K562 (cell line): ENCODE results near the gene CCL5. TPM values are rescaled to one million over a fixed set of nuclear protein-coding genes. Genes with fewer than 3 reads are reported as not detected.

Experiments used
- ATAC-seq: fragments of 200-7000 bp; cut with Tn5 transposase; 3 replicates; pipeline ENCODE4 v1.9.1; 2020; ENCODE audit warnings: moderate library complexity
- BruUV-seq: library from RNA; stranded (reverse); fragments of 400-500 nt; replicated peaks from 2 replicates; lab custom pipeline; 2021; lab: Mats Ljungman, UMichigan
- CTCF ChIA-PET: fragments of 300-600 bp; formaldehyde crosslinking; extraction: SDS; loops from one replicate; lab custom pipeline; 2021; ENCODE audit warnings: low intra/inter-chr PET ratio; lab: Yijun Ruan, JAX
- POLR2A ChIA-PET: fragments of 300-600, 350-650 bp; sonication (Branson Sonifier 250); formaldehyde crosslinking; extraction: SDS; loops from one replicate; lab custom pipeline; 2021; ENCODE audit warnings: antibody characterized with exemption, inconsistent platforms; lab: Yijun Ruan, JAX
- DNase-seq, 4 experiments: peaks; one replicate each; pipeline versions ENCODE4 v3.0.0 to v3.0.0-alpha.2; 2011 to 2018; ENCODE audit warnings: low spot score in 3 of 4, mixed read lengths in 3 of 4; ENCODE audit errors: extremely low read depth in 1 of 4
- FAIRE-seq: peaks from 2 replicates; lab custom pipeline; 2011; peaks lifted over from hg19 to GRCh38; lab: Jason Lieb, UNC
- H2AFZ ChIP-seq: 2 replicates; pipeline ENCODE4 v1.6.0; 2011; ENCODE audit warnings: low read depth, low read length, control low read depth, inconsistent platforms
- H3K27ac ChIP-seq: fragments of 200-600 bp; 3 replicates; pipeline ENCODE4 v1.8.0; 2011; ENCODE audit warnings: low read depth, mild to moderate bottlenecking, control low read depth, inconsistent platforms, low read length, moderate library complexity, mixed read lengths; ENCODE audit errors: extremely low read depth
- H3K27me3 ChIP-seq, 2 experiments: fragments of 300-600 bp in 1 of 2; 2 replicates in 1 of 2; 3 replicates in 1 of 2; pipeline versions ENCODE4 v1.6.0 to v1.8.0; 2011; ENCODE audit warnings: inconsistent platforms in 2 of 2, low read length in 2 of 2, mild to moderate bottlenecking in 1 of 2, mixed read lengths in 1 of 2, moderate library complexity in 1 of 2; ENCODE audit not compliant: control insufficient read depth in 2 of 2, insufficient read depth in 2 of 2
- H3K36me3 ChIP-seq: fragments of 300-600 bp; 3 replicates; pipeline ENCODE4 v1.8.0; 2011; ENCODE audit warnings: mild to moderate bottlenecking, low read length, inconsistent platforms; ENCODE audit not compliant: control insufficient read depth, insufficient read depth
- H3K4me1 ChIP-seq, 2 experiments: fragments of 200-600 bp in 1 of 2; replicated peaks in 1 of 2; 2 replicates in 1 of 2; 3 replicates in 1 of 2; pipeline versions ENCODE4 v1.5.1 to v1.8.0; 2011; ENCODE audit warnings: inconsistent platforms in 2 of 2, low read length in 2 of 2, mild to moderate bottlenecking in 1 of 2, mixed read lengths in 1 of 2, moderate library complexity in 1 of 2; ENCODE audit not compliant: control insufficient read depth in 2 of 2, insufficient read depth in 2 of 2
- H3K4me2 ChIP-seq: 2 replicates; pipeline ENCODE4 v1.6.1; 2011; ENCODE audit warnings: low read length, control low read depth, inconsistent platforms, mixed read lengths; ENCODE audit not compliant: insufficient read depth
- H3K4me3 ChIP-seq: fragments of 200-600 bp; sonication (generic), shearing (Covaris generic); 2 replicates; pipeline ENCODE4 v1.5.1; 2016; ENCODE audit warnings: control low read depth, inconsistent platforms
- H3K79me2 ChIP-seq: fragments of 200-600 bp; 3 replicates; pipeline ENCODE4 v1.8.0; 2011; ENCODE audit warnings: low read length, inconsistent platforms; ENCODE audit not compliant: control insufficient read depth, insufficient read depth
- H3K9ac ChIP-seq, 2 experiments: 2 replicates each; pipeline versions ENCODE4 v1.6.0 to v1.6.1; 2011; ENCODE audit warnings: low read depth in 2 of 2, low read length in 2 of 2, control low read depth in 1 of 2, inconsistent platforms in 1 of 2, mild to moderate bottlenecking in 1 of 2, mixed read lengths in 1 of 2; ENCODE audit not compliant: insufficient read depth in 1 of 2
- H3K9me1 ChIP-seq: one replicate; pipeline ENCODE4 v1.6.0; 2011; ENCODE audit warnings: inconsistent platforms, mild to moderate bottlenecking, low read length, moderate library complexity; ENCODE audit not compliant: control insufficient read depth, insufficient read depth
- H3K9me3 ChIP-seq: replicated peaks from 2 replicates; pipeline ENCODE4 v1.5.1; 2011; ENCODE audit warnings: low read depth, low read length, inconsistent platforms; ENCODE audit not compliant: control insufficient read depth, insufficient read depth
- H4K20me1 ChIP-seq: replicated peaks from 2 replicates; pipeline ENCODE4 v1.6.1; 2011; ENCODE audit warnings: low read length, inconsistent platforms, mixed read lengths; ENCODE audit not compliant: control insufficient read depth, insufficient read depth
- BDP1 ChIP-seq: IDR thresholded peaks from 3 replicates; pipeline ENCODE4 v1.6.1; 2011; ENCODE audit not compliant: insufficient read length, insufficient read depth
- FOXK1 ChIP-seq: sonication (generic); formaldehyde crosslinking; IDR thresholded peaks from 2 replicates; pipeline ENCODE4 v1.8.0; 2022; ENCODE audit warnings: missing genetic modification reagents, mild to moderate bottlenecking, borderline replicate concordance
- GATAD2A ChIP-seq: fragments of 450-650 bp; IDR thresholded peaks from 2 replicates; pipeline ENCODE4 v1.6.1; 2017
- NBN ChIP-seq: fragments of 450-650 bp; IDR thresholded peaks from 2 replicates; pipeline ENCODE4 v1.6.1; 2016; ENCODE audit warnings: low read depth, mild to moderate bottlenecking
- NKRF ChIP-seq: fragments of 450-650 bp; IDR thresholded peaks from 2 replicates; pipeline ENCODE4 v1.6.1; 2016; ENCODE audit warnings: borderline replicate concordance
- NR3C1 ChIP-seq: sonication (generic); formaldehyde crosslinking; IDR thresholded peaks from 2 replicates; pipeline ENCODE4 v1.8.1; 2022; ENCODE audit warnings: missing genetic modification reagents
- RNF219 ChIP-seq: fragments of 250-450 bp; sonication (Bioruptor Pico); IDR thresholded peaks from 2 replicates; pipeline ENCODE4 v1.5.0; 2022; ENCODE audit warnings: mild to moderate bottlenecking
- SMAD4 ChIP-seq: fragments of 250-450 bp; sonication (Bioruptor Pico); conservative IDR thresholded peaks from 2 replicates; pipeline ENCODE4 v1.8.0; 2021; ENCODE audit warnings: inconsistent platforms, mild to moderate bottlenecking, moderate library complexity
- SMARCA5 ChIP-seq: fragments of 450-650 bp; IDR thresholded peaks from 2 replicates; pipeline ENCODE4 v1.6.1; 2016
- ZNF407 ChIP-seq: fragments of 450-650 bp; IDR thresholded peaks from 2 replicates; pipeline ENCODE4 v1.6.1; 2016; ENCODE audit warnings: low read depth
- ZSCAN29 ChIP-seq: fragments of 450-650 bp; IDR thresholded peaks from 2 replicates; pipeline ENCODE4 v1.6.1; 2017
- WGBS: fragments of 100-300 bp; shearing (Covaris generic); methylation state at CpG from one replicate; pipeline ENCODE4 v1.1.6; 2016; ENCODE audit warnings: low coverage, mixed read lengths; ENCODE audit not compliant: insufficient coverage; ENCODE audit errors: missing lambda C conversion rate; 5-methylcytosine and 5-hydroxymethylcytosine counted together
- in situ Hi-C: fragments of 300-500 bp; cut with MboI; formaldehyde crosslinking; loops from 4 replicates; pipeline ENCODE4 v1.15.0; 2018; ENCODE audit warnings: inconsistent platforms, mixed read lengths
- intact Hi-C: fragments of 100-400 bp; cut with micrococcal nuclease; formaldehyde crosslinking; loops from 2 replicates; pipeline ENCODE4 v1.14.2; 2022
- polyA plus RNA-seq, 8 experiments: library from polyadenylated mRNA; depleted of rRNA in 4 of 8; stranded (reverse) in 5 of 8; unstranded in 3 of 8; fragments of >200 nt; fragmentation: Nextera tagmentation in 2 of 8; fragmentation: Illumina TruSeq in 1 of 8; extraction: Ambion mirVana in 2 of 8; extraction: Trizol in 1 of 8; gene quantifications; 2 replicates each; pipeline versions ENCODE4 v1.2.1 to v1.2.3, GENCODE V29; 2011 to 2014; ENCODE audit warnings: inconsistent platforms in 1 of 8, missing spikeins in 1 of 8
- total RNA-seq, 7 experiments: library from RNA; depleted of rRNA in 6 of 7; stranded (reverse); fragments of >200 nt in 6 of 7; fragmentation: Illumina TruSeq in 2 of 7; extraction: Trizol in 2 of 7; gene quantifications; 2 replicates each; pipeline versions ENCODE4 v1.2.1 to v1.2.3, GENCODE V29; 2011 to 2021; ENCODE audit warnings: low replicate concordance in 1 of 7

The CCL5 gene
- total and polyA plus RNA-seq, 9 of the 15 experiments (the other 6 are each of a cell fraction or from before 2014, with no cell fraction given) = 0.18 to 0.59 (median 0.45) TPM; not detected in 1

- Histone ChIP-seq H3K27ac (peak overlapping the region; percentile 11; the same call in 2 of the 3 replicates), H2AFZ (peak overlapping the region; percentile 23; the same call in 1 of the 2 replicates), H3K4me1 (peaks cover 6 to 18% of the 10 kb centered on the region in 2 experiments; a peak in 3 of 5 replicates), H3K4me3 (no peak overlapping the region), H3K36me3 (no peaks in the 10 kb centered on the region), H3K27me3 (no peaks in the 10 kb centered on the region), H4K20me1 (no peaks in the 10 kb centered on the region), H3K79me2 (no peaks in the 10 kb centered on the region), H3K9ac (peak overlapping the region in 1 of 2 experiments; percentile 62; a peak in 1 of 4 replicates), H3K4me2 (no peak overlapping the region), H3K9me3 (no peaks in the 10 kb centered on the region), H3K9me1 (no peaks in the 10 kb centered on the region)
- DNase-seq = peak in 1 of 4 experiments; percentile 33
- ATAC-seq = peak; percentile 70
- FAIRE-seq = no peak
- in situ Hi-C loops = no loop called here
- BruUV-seq = no TSS peak
- 25% methylated on average over 1 of the region's 1 CpG for WGBS
- intact Hi-C loops = no loop called here
- CTCF ChIA-PET = no interaction called here
- POLR2A ChIA-PET = interaction anchor here (0.6 to 1.9 kb wide), 3 partner anchors 10 to 178 kb away, joined by 3 to 7 read pairs (median 3); no protein-coding TSS in a partner anchor
- TF ChIP-seq ZSCAN29 (no peak), GATAD2A (no peak), SMARCA5 (no peak), RNF219 (no peak), NR3C1 (CRISPR knock-in tag) (no peak), NKRF (no peak), BDP1 (no peak), NBN (no peak), FOXK1 (CRISPR knock-in tag) (no peak), SMAD4 (CRISPR knock-in tag) (no peak), ZNF407 (no peak)
Measured at GRCh38 chr17:35866341-35866950, 13.7 kb downstream of the CCL5 start.
